ENCODE results near the gene STPG4.

STPG4 gene, protein sequence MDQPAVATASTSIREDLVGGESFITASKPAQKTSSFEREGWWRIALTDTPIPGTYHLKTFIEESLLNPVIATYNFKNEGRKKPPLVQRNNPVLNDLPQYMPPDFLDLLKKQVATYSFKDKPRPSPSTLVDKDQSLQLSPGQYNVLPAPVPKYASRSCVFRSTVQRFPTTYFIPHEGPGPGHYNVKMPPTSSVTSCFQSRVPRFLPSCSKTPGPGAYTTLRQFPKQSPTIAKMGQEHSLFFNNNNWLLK

DNA sequence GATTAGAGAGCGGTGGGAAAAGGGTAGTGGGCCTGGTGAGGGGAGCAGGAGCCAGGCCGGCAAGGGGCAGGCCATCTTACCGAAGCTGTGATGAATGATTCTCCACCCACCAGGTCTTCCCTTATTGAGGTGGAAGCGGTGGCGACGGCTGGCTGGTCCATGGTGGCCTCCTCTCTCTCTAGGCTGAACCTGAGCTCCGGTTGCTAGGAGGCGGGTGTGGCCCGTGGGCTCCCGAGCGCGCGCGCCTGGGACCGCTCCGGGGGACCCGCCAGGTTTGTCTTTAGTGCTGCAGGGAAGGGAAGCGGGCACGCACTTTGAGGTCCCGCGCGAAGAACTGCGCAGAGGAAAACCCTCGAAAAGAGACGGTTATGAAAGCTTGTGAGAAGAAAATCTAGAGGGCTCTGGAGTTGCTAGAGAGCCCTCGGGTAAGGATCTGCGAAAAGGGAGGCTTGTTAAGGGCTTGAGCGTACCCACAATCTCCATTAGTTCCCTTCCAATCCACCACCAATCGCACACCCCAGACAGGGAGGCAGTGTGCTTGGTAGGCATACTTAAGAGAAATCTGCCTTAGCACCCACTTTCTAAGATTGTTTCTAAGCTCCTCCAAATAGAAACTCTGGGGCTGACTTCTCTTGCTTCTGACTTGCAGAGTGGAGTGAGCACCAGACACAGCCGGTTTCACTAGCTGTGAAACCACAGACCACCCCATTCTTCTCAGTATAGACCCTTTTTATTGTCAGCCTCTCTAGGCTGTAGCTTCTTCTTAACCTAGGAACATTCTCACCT is at the start of gene STPG4:
Gene STPG4 (minus strand): TSS at position 218 of the 786 bp plus-strand sequence. CDS start 57 bp downstream, at position 161.
- Histone ChIP-seq H3K4me3 (ENCODE audit: low read depth, low read length) (no peak within 1 kb of the TSS), H3K9me3 (ENCODE audit: control insufficient read depth, insufficient read depth, low read depth, low read length) (no peaks in the 10 kb centered on the region), H3K36me3 (ENCODE audit: control insufficient read depth in 2 of 2, insufficient read depth in 1 of 2, low read length in 2 of 2) (peaks cover 19 to 28% of the 10 kb centered on the region in 2 experiments), H3K27ac (ENCODE audit: extremely low read depth, low read depth, low read length) (no peak within 1 kb of the TSS), H3K4me1 (ENCODE audit: control insufficient read depth, insufficient read depth, low read length) (no peaks in the 10 kb centered on the region; the same call in 1 of the 2 replicates)
- CTCF ChIA-PET: no interaction called here
- TF ChIP-seq, protein P1, sequence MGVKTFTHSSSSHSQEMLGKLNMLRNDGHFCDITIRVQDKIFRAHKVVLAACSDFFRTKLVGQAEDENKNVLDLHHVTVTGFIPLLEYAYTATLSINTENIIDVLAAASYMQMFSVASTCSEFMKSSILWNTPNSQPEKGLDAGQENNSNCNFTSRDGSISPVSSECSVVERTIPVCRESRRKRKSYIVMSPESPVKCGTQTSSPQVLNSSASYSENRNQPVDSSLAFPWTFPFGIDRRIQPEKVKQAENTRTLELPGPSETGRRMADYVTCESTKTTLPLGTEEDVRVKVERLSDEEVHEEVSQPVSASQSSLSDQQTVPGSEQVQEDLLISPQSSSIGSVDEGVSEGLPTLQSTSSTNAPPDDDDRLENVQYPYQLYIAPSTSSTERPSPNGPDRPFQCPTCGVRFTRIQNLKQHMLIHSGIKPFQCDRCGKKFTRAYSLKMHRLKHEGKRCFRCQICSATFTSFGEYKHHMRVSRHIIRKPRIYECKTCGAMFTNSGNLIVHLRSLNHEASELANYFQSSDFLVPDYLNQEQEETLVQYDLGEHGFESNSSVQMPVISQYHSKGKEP (tag by site-specific recombination; IDR thresholded peaks at IDR 0.05): no peak
- no peak for TF ChIP-seq ZNF843 (tag by site-specific recombination; IDR thresholded peaks at IDR 0.05)
- TF ChIP-seq, protein P2, sequence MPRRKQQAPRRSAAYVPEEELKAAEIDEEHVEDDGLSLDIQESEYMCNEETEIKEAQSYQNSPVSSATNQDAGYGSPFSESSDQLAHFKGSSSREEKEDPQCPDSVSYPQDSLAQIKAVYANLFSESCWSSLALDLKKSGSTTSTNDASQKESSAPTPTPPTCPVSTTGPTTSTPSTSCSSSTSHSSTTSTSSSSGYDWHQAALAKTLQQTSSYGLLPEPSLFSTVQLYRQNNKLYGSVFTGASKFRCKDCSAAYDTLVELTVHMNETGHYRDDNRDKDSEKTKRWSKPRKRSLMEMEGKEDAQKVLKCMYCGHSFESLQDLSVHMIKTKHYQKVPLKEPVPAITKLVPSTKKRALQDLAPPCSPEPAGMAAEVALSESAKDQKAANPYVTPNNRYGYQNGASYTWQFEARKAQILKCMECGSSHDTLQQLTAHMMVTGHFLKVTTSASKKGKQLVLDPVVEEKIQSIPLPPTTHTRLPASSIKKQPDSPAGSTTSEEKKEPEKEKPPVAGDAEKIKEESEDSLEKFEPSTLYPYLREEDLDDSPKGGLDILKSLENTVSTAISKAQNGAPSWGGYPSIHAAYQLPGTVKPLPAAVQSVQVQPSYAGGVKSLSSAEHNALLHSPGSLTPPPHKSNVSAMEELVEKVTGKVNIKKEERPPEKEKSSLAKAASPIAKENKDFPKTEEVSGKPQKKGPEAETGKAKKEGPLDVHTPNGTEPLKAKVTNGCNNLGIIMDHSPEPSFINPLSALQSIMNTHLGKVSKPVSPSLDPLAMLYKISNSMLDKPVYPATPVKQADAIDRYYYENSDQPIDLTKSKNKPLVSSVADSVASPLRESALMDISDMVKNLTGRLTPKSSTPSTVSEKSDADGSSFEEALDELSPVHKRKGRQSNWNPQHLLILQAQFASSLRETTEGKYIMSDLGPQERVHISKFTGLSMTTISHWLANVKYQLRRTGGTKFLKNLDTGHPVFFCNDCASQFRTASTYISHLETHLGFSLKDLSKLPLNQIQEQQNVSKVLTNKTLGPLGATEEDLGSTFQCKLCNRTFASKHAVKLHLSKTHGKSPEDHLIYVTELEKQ (tag by site-specific recombination; IDR thresholded peaks at IDR 0.05; ENCODE audit: borderline replicate concordance): no peak
- no peak for TF ChIP-seq ZNF621 (tag by site-specific recombination; IDR thresholded peaks at IDR 0.05)
- TF ChIP-seq ZNF335 (tag by site-specific recombination; conservative IDR thresholded peaks at IDR 0.05): no peak
- TF ChIP-seq, protein P3, sequence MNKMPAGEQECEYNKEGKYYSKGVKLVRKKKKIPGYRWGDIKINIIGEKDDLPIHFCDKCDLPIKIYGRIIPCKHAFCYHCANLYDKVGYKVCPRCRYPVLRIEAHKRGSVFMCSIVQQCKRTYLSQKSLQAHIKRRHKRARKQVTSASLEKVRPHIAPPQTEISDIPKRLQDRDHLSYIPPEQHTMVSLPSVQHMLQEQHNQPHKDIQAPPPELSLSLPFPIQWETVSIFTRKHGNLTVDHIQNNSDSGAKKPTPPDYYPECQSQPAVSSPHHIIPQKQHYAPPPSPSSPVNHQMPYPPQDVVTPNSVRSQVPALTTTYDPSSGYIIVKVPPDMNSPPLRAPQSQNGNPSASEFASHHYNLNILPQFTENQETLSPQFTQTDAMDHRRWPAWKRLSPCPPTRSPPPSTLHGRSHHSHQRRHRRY (tag by site-specific recombination; IDR thresholded peaks at IDR 0.05): no peak
- POLR2A ChIA-PET: interaction anchor here (0.9 to 1.5 kb wide), 2 partner anchors 9 to 14 kb away, joined by 4 read pairs; no protein-coding TSS in a partner anchor

- POLR2A ChIA-PET: no interaction called here
- H3K36me3 ChIP-seq (ENCODE audit: control insufficient read depth in 2 of 2, insufficient read depth in 1 of 2, low read length in 2 of 2): no peaks in the 10 kb centered on the region
- H3K27ac ChIP-seq (ENCODE audit: extremely low read depth, low read depth, low read length): no peak overlapping the region
- H3K4me1 ChIP-seq (ENCODE audit: control insufficient read depth, insufficient read depth, low read length): peaks cover 7% of the 10 kb centered on the region
- H3K4me3 ChIP-seq (ENCODE audit: low read depth, low read length): no peak overlapping the region
- CTCF ChIA-PET: interaction anchor here (0.6 to 1.1 kb wide), 3 partner anchors 10 to 129 kb away, joined by 4 read pairs; no protein-coding TSS in a partner anchor
- no peaks in the 10 kb centered on the region for H3K9me3 ChIP-seq (ENCODE audit: control insufficient read depth, insufficient read depth, low read depth, low read length)
- peak; percentile 31; the same call in 1 of the 2 replicates for TF ChIP-seq PRDM10 (tag by site-specific recombination; IDR thresholded peaks at IDR 0.05)
- TF ChIP-seq, protein P4, sequence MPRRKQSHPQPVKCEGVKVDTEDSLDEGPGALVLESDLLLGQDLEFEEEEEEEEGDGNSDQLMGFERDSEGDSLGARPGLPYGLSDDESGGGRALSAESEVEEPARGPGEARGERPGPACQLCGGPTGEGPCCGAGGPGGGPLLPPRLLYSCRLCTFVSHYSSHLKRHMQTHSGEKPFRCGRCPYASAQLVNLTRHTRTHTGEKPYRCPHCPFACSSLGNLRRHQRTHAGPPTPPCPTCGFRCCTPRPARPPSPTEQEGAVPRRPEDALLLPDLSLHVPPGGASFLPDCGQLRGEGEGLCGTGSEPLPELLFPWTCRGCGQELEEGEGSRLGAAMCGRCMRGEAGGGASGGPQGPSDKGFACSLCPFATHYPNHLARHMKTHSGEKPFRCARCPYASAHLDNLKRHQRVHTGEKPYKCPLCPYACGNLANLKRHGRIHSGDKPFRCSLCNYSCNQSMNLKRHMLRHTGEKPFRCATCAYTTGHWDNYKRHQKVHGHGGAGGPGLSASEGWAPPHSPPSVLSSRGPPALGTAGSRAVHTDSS (tag by site-specific recombination; IDR thresholded peaks at IDR 0.05): no peak
Measured at GRCh38 chr2:47204691-47205090, 49.6 kb upstream of the STPG4 start.

All from HEK293 (cell line).